SK-N-SH (cell line): Measurements from ENCODE around the gene PHF20. TPM values are rescaled to one million over a fixed set of nuclear protein-coding genes. Genes with fewer than 3 reads are reported as not detected.

ENCODE experiments used
- CTCF ChIA-PET: fragments of 300-600, 350-600 bp; formaldehyde crosslinking; extraction: SDS; loops from one replicate; lab custom pipeline; 2021; lab: Yijun Ruan, JAX
- POLR2A ChIA-PET: fragments of 350-600 bp; sonication (Branson Sonifier 250); formaldehyde crosslinking; extraction: SDS; loops from one replicate; lab custom pipeline; 2020; ENCODE audit warnings: antibody characterized with exemption, inconsistent platforms; lab: Yijun Ruan, JAX
- DNase-seq: peaks from one replicate; pipeline ENCODE4 v3.0.0; 2012
- H2AFZ ChIP-seq: fragments of 200-600 bp; sonication (generic); 2 replicates; pipeline ENCODE4 v1.8.1; 2016; ENCODE audit warnings: antibody characterized with exemption, mild to moderate bottlenecking, low read depth
- H3F3A ChIP-seq: fragments of 200-600 bp; sonication (generic); replicated peaks from 2 replicates; pipeline ENCODE3; 2016; ENCODE audit warnings: antibody characterized with exemption, mild to moderate bottlenecking; ENCODE audit not compliant: insufficient read depth
- H3K27ac ChIP-seq, 2 experiments: fragments of 200-500 bp in 1 of 2; fragments of 200-600 bp in 1 of 2; sonication (Bioruptor generic) in 1 of 2; sonication (generic), shearing (Covaris generic) in 1 of 2; 2 replicates each; pipeline versions ENCODE4 v1.5.1 to v1.6.1; 2014 to 2016; ENCODE audit warnings: low read depth in 2 of 2, inconsistent platforms in 1 of 2, low read length in 1 of 2, mild to moderate bottlenecking in 1 of 2, mixed read lengths in 1 of 2
- H3K27me3 ChIP-seq: fragments of 200-600 bp; sonication (generic), shearing (Covaris generic); 2 replicates; pipeline ENCODE4 v1.6.1; 2016; ENCODE audit warnings: mixed run types; ENCODE audit not compliant: insufficient read depth
- H3K36me3 ChIP-seq, 2 experiments: fragments of 200-500 bp in 1 of 2; fragments of 200-600 bp in 1 of 2; sonication (Bioruptor generic) in 1 of 2; sonication (generic) in 1 of 2; replicated peaks in 1 of 2; 2 replicates each; pipeline versions ENCODE3 to v1.5.1; 2014 to 2016; ENCODE audit warnings: low read length in 1 of 2, mild to moderate bottlenecking in 1 of 2; ENCODE audit not compliant: insufficient read depth in 2 of 2, control insufficient read depth in 1 of 2
- H3K4me1 ChIP-seq, 2 experiments: fragments of 200-500 bp in 1 of 2; fragments of 200-600 bp in 1 of 2; sonication (Bioruptor generic) in 1 of 2; sonication (generic), shearing (Covaris generic) in 1 of 2; 2 replicates each; pipeline versions ENCODE4 v1.5.1 to v1.6.1; 2014 to 2016; ENCODE audit warnings: low read depth in 1 of 2, low read length in 1 of 2, mixed run types in 1 of 2; ENCODE audit not compliant: insufficient read depth in 2 of 2, control insufficient read depth in 1 of 2
- H3K4me2 ChIP-seq: fragments of 200-600 bp; sonication (generic), shearing (Covaris generic); 2 replicates; pipeline ENCODE4 v1.6.1; 2017; ENCODE audit warnings: mixed run types
- H3K4me3 ChIP-seq, 2 experiments: fragments of 200-500 bp in 1 of 2; fragments of 200-600 bp in 1 of 2; sonication (Bioruptor generic) in 1 of 2; sonication (generic), shearing (Covaris generic) in 1 of 2; 2 replicates each; pipeline versions ENCODE4 v1.5.1 to v1.8.1; 2014 to 2016; ENCODE audit warnings: low read depth in 2 of 2, inconsistent platforms in 1 of 2, low read length in 1 of 2, mild to moderate bottlenecking in 1 of 2, mixed read lengths in 1 of 2, moderate library complexity in 1 of 2
- H3K79me2 ChIP-seq: fragments of 200-600 bp; sonication (generic); 2 replicates; pipeline ENCODE4 v1.8.1; 2017; ENCODE audit warnings: mild to moderate bottlenecking; ENCODE audit not compliant: insufficient read depth
- H3K9ac ChIP-seq: fragments of 200-600 bp; sonication (generic); 2 replicates; pipeline ENCODE4 v1.6.1; 2017; ENCODE audit warnings: mixed run types
- H3K9me2 ChIP-seq: fragments of 200-600 bp; sonication (generic); 2 replicates; pipeline ENCODE4 v1.6.1; 2017; ENCODE audit warnings: mixed run types
- H3K9me3 ChIP-seq: fragments of 200-600 bp; sonication (generic); 2 replicates; pipeline ENCODE4 v1.6.1; 2017; ENCODE audit warnings: mixed run types, mild to moderate bottlenecking, moderate library complexity
- H4K20me1 ChIP-seq: fragments of 200-600 bp; sonication (generic); 2 replicates; pipeline ENCODE4 v1.6.1; 2017; ENCODE audit warnings: mild to moderate bottlenecking, mixed run types; ENCODE audit not compliant: insufficient read depth
- CHD2 ChIP-seq: fragments of 150-350 bp; IDR thresholded peaks from 2 replicates; pipeline ENCODE4 v1.6.1; 2018; ENCODE audit warnings: low read length; ENCODE audit not compliant: partially characterized antibody
- ELF1 ChIP-seq: IDR thresholded peaks from 2 replicates; pipeline ENCODE4 v1.4.0; 2012
- EP300 ChIP-seq, 2 experiments: IDR thresholded peaks; 2 replicates each; pipeline versions ENCODE4 v1.4.0 to v1.6.1; 2012; ENCODE audit warnings: borderline replicate concordance in 1 of 2, low read depth in 1 of 2, low read length in 1 of 2
- EZH2phosphoT487 ChIP-seq: fragments of 200-600 bp; sonication (generic); IDR thresholded peaks from 2 replicates; pipeline ENCODE4 v1.6.1; 2017; ENCODE audit warnings: low read depth, mixed run types, mild to moderate bottlenecking, antibody characterized with exemption, moderate library complexity, borderline replicate concordance
- FOSL2 ChIP-seq: IDR thresholded peaks from 2 replicates; pipeline ENCODE4 v1.4.0; 2012; ENCODE audit warnings: low read depth, mild to moderate bottlenecking, moderate library complexity, borderline replicate concordance
- FOXJ3 ChIP-seq: sonication (generic); formaldehyde crosslinking; IDR thresholded peaks from 2 replicates; pipeline ENCODE4 v1.5.1; 2020; ENCODE audit warnings: mild to moderate bottlenecking, missing genetic modification reagents
- GABPA ChIP-seq: IDR thresholded peaks from 2 replicates; pipeline ENCODE4 v1.4.0; 2012; ENCODE audit warnings: low read depth, mild to moderate bottlenecking
- GATA2 ChIP-seq: sonication (generic); formaldehyde crosslinking; IDR thresholded peaks from 2 replicates; pipeline ENCODE4 v1.5.0; 2020; ENCODE audit warnings: mild to moderate bottlenecking, missing genetic modification reagents
- MXI1 ChIP-seq: IDR thresholded peaks from 2 replicates; pipeline ENCODE4 v1.6.1; 2012; ENCODE audit warnings: mild to moderate bottlenecking, low read depth, low read length, improper control_type of control experiment
- NRF1 ChIP-seq: IDR thresholded peaks from 2 replicates; pipeline ENCODE4 v1.6.1; 2012; ENCODE audit warnings: low read depth, mild to moderate bottlenecking, low read length
- SIN3A ChIP-seq: IDR thresholded peaks from 2 replicates; pipeline ENCODE4 v1.6.1; 2012; ENCODE audit warnings: low read depth, mild to moderate bottlenecking, low read length, moderate library complexity, borderline replicate concordance
- TAF1 ChIP-seq: IDR thresholded peaks from 2 replicates; pipeline ENCODE4 v1.6.1; 2012; ENCODE audit warnings: low read depth, mild to moderate bottlenecking, low read length, moderate library complexity, borderline replicate concordance
- TCF12 ChIP-seq: IDR thresholded peaks from 2 replicates; pipeline ENCODE4 v1.4.0; 2012
- TEAD4 ChIP-seq: IDR thresholded peaks from 2 replicates; pipeline ENCODE4 v1.4.0; 2012; ENCODE audit warnings: mild to moderate bottlenecking, borderline replicate concordance; ENCODE audit not compliant: insufficient read depth
- YY1 ChIP-seq: IDR thresholded peaks from 2 replicates; pipeline ENCODE4 v1.4.0; 2012; ENCODE audit warnings: low read depth, mild to moderate bottlenecking
- WGBS: methylation state at CpG from one replicate; pipeline ENCODE4 v1.1.6; 2017; ENCODE audit warnings: low lambda C conversion rate; 5-methylcytosine and 5-hydroxymethylcytosine counted together
- polyA plus RNA-seq, 3 experiments: library from polyadenylated mRNA; depleted of rRNA; stranded (reverse); fragments of >200 nt; gene quantifications; 2 replicates each; pipeline ENCODE4 v1.2.3, GENCODE V29; 2012
- TF ChIP-seq, protein P1 (sequence below): fragments of 200-600 bp; sonication (generic); IDR thresholded peaks from 2 replicates; pipeline ENCODE4 v1.6.1; 2017; ENCODE audit warnings: antibody characterized with exemption, mild to moderate bottlenecking, moderate library complexity
- TF ChIP-seq, protein P2 (sequence below): fragments of 150-350 bp; IDR thresholded peaks from 2 replicates; pipeline ENCODE4 v1.6.1; 2016; ENCODE audit warnings: mild to moderate bottlenecking, low read depth, low read length
- TF ChIP-seq, protein P3 (sequence below): IDR thresholded peaks from 2 replicates; pipeline ENCODE4 v1.4.0; 2012; ENCODE audit warnings: low read depth, borderline replicate concordance

PHF20 gene
- polyA plus RNA-seq, 1 of the 3 experiments (the other 2 are of a cell fraction): 23.8 TPM

DNA sequence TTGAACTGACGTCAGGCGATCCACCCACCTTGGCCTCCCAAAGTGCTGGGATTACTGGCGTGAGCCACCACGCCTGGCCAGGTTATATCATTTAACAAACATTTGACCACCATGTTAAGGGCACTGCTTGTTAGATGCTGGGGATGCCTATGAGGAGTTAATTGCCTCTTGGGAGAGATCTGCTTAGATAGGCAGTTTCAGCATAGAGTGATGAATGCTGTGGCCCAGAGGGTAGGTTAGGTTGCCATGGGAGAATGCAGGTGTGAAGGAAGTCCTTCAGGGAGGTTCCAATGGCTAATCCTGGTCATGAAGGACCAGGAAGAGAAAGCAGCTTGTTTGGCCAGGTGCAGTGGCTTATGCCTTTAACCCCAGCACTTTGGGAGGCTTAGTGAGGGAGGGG is 17.0 kb downstream of the PHF20 start:
- peaks cover 0 to 10% of the 10 kb centered on the region in 2 experiments for H3K36me3 ChIP-seq
- H3K4me1 ChIP-seq: peaks cover 0 to 2% of the 10 kb centered on the region in 2 experiments; a peak in 1 of 4 replicates
- H3K4me3 ChIP-seq: no peak overlapping the region
- H3K9ac ChIP-seq: no peak overlapping the region
- no peak overlapping the region for H3K4me2 ChIP-seq
- H3K27ac ChIP-seq: no peak overlapping the region
- no peaks in the 10 kb centered on the region for H4K20me1 ChIP-seq
- CTCF ChIA-PET: no interaction called here
- POLR2A ChIA-PET: no interaction called here
- TF ChIP-seq, protein P1, sequence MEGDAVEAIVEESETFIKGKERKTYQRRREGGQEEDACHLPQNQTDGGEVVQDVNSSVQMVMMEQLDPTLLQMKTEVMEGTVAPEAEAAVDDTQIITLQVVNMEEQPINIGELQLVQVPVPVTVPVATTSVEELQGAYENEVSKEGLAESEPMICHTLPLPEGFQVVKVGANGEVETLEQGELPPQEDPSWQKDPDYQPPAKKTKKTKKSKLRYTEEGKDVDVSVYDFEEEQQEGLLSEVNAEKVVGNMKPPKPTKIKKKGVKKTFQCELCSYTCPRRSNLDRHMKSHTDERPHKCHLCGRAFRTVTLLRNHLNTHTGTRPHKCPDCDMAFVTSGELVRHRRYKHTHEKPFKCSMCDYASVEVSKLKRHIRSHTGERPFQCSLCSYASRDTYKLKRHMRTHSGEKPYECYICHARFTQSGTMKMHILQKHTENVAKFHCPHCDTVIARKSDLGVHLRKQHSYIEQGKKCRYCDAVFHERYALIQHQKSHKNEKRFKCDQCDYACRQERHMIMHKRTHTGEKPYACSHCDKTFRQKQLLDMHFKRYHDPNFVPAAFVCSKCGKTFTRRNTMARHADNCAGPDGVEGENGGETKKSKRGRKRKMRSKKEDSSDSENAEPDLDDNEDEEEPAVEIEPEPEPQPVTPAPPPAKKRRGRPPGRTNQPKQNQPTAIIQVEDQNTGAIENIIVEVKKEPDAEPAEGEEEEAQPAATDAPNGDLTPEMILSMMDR: no peak
- TF ChIP-seq, protein P2, sequence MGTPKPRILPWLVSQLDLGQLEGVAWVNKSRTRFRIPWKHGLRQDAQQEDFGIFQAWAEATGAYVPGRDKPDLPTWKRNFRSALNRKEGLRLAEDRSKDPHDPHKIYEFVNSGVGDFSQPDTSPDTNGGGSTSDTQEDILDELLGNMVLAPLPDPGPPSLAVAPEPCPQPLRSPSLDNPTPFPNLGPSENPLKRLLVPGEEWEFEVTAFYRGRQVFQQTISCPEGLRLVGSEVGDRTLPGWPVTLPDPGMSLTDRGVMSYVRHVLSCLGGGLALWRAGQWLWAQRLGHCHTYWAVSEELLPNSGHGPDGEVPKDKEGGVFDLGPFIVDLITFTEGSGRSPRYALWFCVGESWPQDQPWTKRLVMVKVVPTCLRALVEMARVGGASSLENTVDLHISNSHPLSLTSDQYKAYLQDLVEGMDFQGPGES: no peak
- TF ChIP-seq NRF1 (no peak), FOSL2 (no peak), ELF1 (no peak), TAF1 (no peak), GABPA (no peak), GATA2 (CRISPR knock-in tag) (no peak), TEAD4 (no peak), FOXJ3 (CRISPR knock-in tag) (no peak), MXI1 (no peak), TCF12 (no peak), EZH2phosphoT487 (no peak), SIN3A (no peak), EP300 (IDR thresholded peaks at IDR 0.05; ENCODE audit: borderline replicate concordance in 1 of 2, low read depth in 1 of 2, low read length in 1 of 2) (no peak), YY1 (no peak), CHD2 (no peak)
- TF ChIP-seq, protein P3, sequence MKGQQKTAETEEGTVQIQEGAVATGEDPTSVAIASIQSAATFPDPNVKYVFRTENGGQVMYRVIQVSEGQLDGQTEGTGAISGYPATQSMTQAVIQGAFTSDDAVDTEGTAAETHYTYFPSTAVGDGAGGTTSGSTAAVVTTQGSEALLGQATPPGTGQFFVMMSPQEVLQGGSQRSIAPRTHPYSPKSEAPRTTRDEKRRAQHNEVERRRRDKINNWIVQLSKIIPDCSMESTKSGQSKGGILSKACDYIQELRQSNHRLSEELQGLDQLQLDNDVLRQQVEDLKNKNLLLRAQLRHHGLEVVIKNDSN: no peak
- no peaks in the 10 kb centered on the region for H3K9me3 ChIP-seq
- no peaks in the 10 kb centered on the region for H3K9me2 ChIP-seq
- peaks cover 18% of the 10 kb centered on the region for H3F3A ChIP-seq
- H2AFZ ChIP-seq: no peak overlapping the region
- H3K27me3 ChIP-seq: no peaks in the 10 kb centered on the region
- 100% methylated on average over 4 of the region's 4 CpGs for WGBS
- peaks cover 82% of the 10 kb centered on the region for H3K79me2 ChIP-seq
- DNase-seq: no peak
